ENCODE data around the gene PREPL. TPM values are rescaled to one million over a fixed set of nuclear protein-coding genes. Genes with fewer than 3 reads are reported as not detected.

Gene PREPL
- total RNA-seq, 2 donors from 2014 or later, result 28.9 to 42.3 TPM

- DNase-seq, result no peak
- Mint-ChIP-seq H3K9me3 (no peaks in the 10 kb centered on the region), H3K4me3 (no peak overlapping the region), H3K4me1 (peaks cover 27% of the 10 kb centered on the region), H3K27me3 (ENCODE audit: insufficient read depth) (no peaks in the 10 kb centered on the region), H3K36me3 (ENCODE audit: low read depth) (no peaks in the 10 kb centered on the region), H3K27ac (no peak overlapping the region)
- H3K9ac ChIP-seq (ENCODE audit: extremely low read depth, low read length, poor library complexity, severe bottlenecking), result no peak overlapping the region
- H3K27ac ChIP-seq (ENCODE audit: low read depth, low read length), result no peak overlapping the region
- TF ChIP-seq CTCF (conservative IDR thresholded peaks at IDR 0.05), result no peak
- H3K27me3 ChIP-seq (ENCODE audit: control insufficient read depth, insufficient read depth, low read length, poor library complexity, severe bottlenecking), result no peaks in the 10 kb centered on the region
- WGBS, 2 experiments (ENCODE audit: insufficient coverage in 1 of 2, insufficient read length in 1 of 2), result 86 to 96% methylated on average over 3 to 5 of the region's 5 CpGs
- H3K9me3 ChIP-seq (ENCODE audit: control insufficient read depth, low read length), result no peaks in the 10 kb centered on the region
- no peak overlapping the region for H3K4me3 ChIP-seq (ENCODE audit: low read length)
- H3K36me3 ChIP-seq (ENCODE audit: control insufficient read depth, insufficient read depth, low read length), result no peaks in the 10 kb centered on the region
- peaks cover 8% of the 10 kb centered on the region for H3K4me1 ChIP-seq (ENCODE audit: control insufficient read depth, insufficient read depth, low read length)
Observed at GRCh38 chr2:44296653-44297052, 64.6 kb downstream of the PREPL start.

- H3K4me1 ChIP-seq (ENCODE audit: control insufficient read depth, insufficient read depth, low read length), result peaks cover 12% of the 10 kb centered on the region
- no peaks in the 10 kb centered on the region for H3K36me3 Mint-ChIP-seq (ENCODE audit: low read depth)
- H3K9me3 Mint-ChIP-seq, result no peaks in the 10 kb centered on the region
- peak; percentile 69 for TF ChIP-seq CTCF (conservative IDR thresholded peaks at IDR 0.05)
- no peak overlapping the region for H3K4me3 Mint-ChIP-seq
- peak; percentile 72 for DNase-seq
- no peaks in the 10 kb centered on the region for H3K36me3 ChIP-seq (ENCODE audit: control insufficient read depth, insufficient read depth, low read length)
- H3K27ac ChIP-seq (ENCODE audit: low read depth, low read length), result no peak overlapping the region
- WGBS, 2 experiments (ENCODE audit: insufficient coverage in 1 of 2, insufficient read length in 1 of 2), result 91 to 97% methylated on average over 4 to 8 of the region's 8 CpGs
- peaks cover 35% of the 10 kb centered on the region for H3K4me1 Mint-ChIP-seq
- no peaks in the 10 kb centered on the region for H3K27me3 ChIP-seq (ENCODE audit: control insufficient read depth, insufficient read depth, low read length, poor library complexity, severe bottlenecking)
- no peak overlapping the region for H3K4me3 ChIP-seq (ENCODE audit: low read length)
- no peaks in the 10 kb centered on the region for H3K27me3 Mint-ChIP-seq (ENCODE audit: insufficient read depth)
- no peak overlapping the region for H3K27ac Mint-ChIP-seq
- H3K9ac ChIP-seq (ENCODE audit: extremely low read depth, low read length, poor library complexity, severe bottlenecking), result no peak overlapping the region
- no peaks in the 10 kb centered on the region for H3K9me3 ChIP-seq (ENCODE audit: control insufficient read depth, low read length)
Observed at GRCh38 chr2:44295633-44296359, 65.5 kb downstream of the PREPL start.

- Histone ChIP-seq H3K36me3 (ENCODE audit: control insufficient read depth, insufficient read depth, low read length) (no peaks in the 10 kb centered on the region), H3K4me3 (ENCODE audit: low read length) (no peak overlapping the region), H3K4me1 (ENCODE audit: control insufficient read depth, insufficient read depth, low read length) (peaks cover 12% of the 10 kb centered on the region), H3K9me3 (ENCODE audit: control insufficient read depth, low read length) (no peaks in the 10 kb centered on the region), H3K27me3 (ENCODE audit: control insufficient read depth, insufficient read depth, low read length, poor library complexity, severe bottlenecking) (no peaks in the 10 kb centered on the region), H3K9ac (ENCODE audit: extremely low read depth, low read length, poor library complexity, severe bottlenecking) (no peak overlapping the region), H3K27ac (ENCODE audit: low read depth, low read length) (no peak overlapping the region)
- no peak for DNase-seq
- TF ChIP-seq CTCF (conservative IDR thresholded peaks at IDR 0.05), result no peak
- no peak overlapping the region for H3K27ac Mint-ChIP-seq
- H3K27me3 Mint-ChIP-seq (ENCODE audit: insufficient read depth), result no peaks in the 10 kb centered on the region
- no peaks in the 10 kb centered on the region for H3K36me3 Mint-ChIP-seq (ENCODE audit: low read depth)
- H3K4me3 Mint-ChIP-seq, result no peak overlapping the region
- WGBS, 2 experiments (ENCODE audit: insufficient coverage in 1 of 2, insufficient read length in 1 of 2), result 95 to 96% methylated on average over 5 of the region's 5 CpGs
- H3K9me3 Mint-ChIP-seq, result no peaks in the 10 kb centered on the region
- peaks cover 41% of the 10 kb centered on the region for H3K4me1 Mint-ChIP-seq
Observed at GRCh38 chr2:44295113-44295512, 66.2 kb downstream of the PREPL start.

All from endodermal cell (in vitro differentiated cells).